ENCODE data around the gene PLPP7. TPM values are rescaled to one million over a fixed set of nuclear protein-coding genes. Genes with fewer than 3 reads are reported as not detected.

PLPP7 gene
- total and polyA plus RNA-seq, 4 donors, result 0.18 to 0.59 (median 0.51) TPM; not detected in 1

DNA sequence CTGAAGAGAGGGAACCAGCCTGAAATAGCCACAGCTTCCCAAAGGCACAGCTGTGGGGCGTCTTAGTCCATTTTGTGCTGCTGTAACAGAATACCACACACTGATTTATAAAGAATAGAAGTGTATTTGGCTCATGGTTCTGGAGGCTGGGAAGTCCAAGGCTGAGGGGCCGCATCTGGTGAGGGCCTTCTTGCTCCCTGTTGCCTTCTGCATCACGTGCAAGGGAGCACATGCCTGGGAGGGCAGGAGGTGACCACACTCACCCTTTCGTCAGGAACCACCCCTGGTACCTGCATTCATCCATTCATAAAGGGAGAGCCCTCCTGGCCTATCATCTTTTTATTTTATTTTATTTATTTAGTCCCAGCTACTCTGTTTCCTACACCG is 10.4 kb downstream of the PLPP7 start (continued):
- TF ChIP-seq, protein P1, sequence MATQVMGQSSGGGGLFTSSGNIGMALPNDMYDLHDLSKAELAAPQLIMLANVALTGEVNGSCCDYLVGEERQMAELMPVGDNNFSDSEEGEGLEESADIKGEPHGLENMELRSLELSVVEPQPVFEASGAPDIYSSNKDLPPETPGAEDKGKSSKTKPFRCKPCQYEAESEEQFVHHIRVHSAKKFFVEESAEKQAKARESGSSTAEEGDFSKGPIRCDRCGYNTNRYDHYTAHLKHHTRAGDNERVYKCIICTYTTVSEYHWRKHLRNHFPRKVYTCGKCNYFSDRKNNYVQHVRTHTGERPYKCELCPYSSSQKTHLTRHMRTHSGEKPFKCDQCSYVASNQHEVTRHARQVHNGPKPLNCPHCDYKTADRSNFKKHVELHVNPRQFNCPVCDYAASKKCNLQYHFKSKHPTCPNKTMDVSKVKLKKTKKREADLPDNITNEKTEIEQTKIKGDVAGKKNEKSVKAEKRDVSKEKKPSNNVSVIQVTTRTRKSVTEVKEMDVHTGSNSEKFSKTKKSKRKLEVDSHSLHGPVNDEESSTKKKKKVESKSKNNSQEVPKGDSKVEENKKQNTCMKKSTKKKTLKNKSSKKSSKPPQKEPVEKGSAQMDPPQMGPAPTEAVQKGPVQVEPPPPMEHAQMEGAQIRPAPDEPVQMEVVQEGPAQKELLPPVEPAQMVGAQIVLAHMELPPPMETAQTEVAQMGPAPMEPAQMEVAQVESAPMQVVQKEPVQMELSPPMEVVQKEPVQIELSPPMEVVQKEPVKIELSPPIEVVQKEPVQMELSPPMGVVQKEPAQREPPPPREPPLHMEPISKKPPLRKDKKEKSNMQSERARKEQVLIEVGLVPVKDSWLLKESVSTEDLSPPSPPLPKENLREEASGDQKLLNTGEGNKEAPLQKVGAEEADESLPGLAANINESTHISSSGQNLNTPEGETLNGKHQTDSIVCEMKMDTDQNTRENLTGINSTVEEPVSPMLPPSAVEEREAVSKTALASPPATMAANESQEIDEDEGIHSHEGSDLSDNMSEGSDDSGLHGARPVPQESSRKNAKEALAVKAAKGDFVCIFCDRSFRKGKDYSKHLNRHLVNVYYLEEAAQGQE (IDR thresholded peaks at IDR 0.05), result no peak
- TF ChIP-seq RXRA (IDR thresholded peaks at IDR 0.05) (no peak), HNF4G (IDR thresholded peaks at IDR 0.05) (no peak), FOXA1 (IDR thresholded peaks at IDR 0.05) (no peak)
- TF ChIP-seq, protein P2, sequence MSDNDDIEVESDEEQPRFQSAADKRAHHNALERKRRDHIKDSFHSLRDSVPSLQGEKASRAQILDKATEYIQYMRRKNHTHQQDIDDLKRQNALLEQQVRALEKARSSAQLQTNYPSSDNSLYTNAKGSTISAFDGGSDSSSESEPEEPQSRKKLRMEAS (IDR thresholded peaks at IDR 0.05), result no peak

- no peaks in the 10 kb centered on the region for H3K4me1 ChIP-seq (ENCODE audit: control insufficient read depth in 4 of 4, insufficient read depth in 4 of 4, low read length in 3 of 4)
- no peaks in the 10 kb centered on the region for H3K36me3 ChIP-seq (ENCODE audit: control insufficient read depth in 4 of 4, insufficient read depth in 3 of 4, low read depth in 1 of 4, low read length in 3 of 4)
- no peak overlapping the region for H3K27ac ChIP-seq (ENCODE audit: low read depth in 1 of 2, low read length in 2 of 2)
- no peaks in the 10 kb centered on the region for H3K27me3 ChIP-seq (ENCODE audit: control insufficient read depth in 4 of 4, insufficient read depth in 4 of 4, low read length in 3 of 4)
- TF ChIP-seq SP1 (IDR thresholded peaks at IDR 0.05) (no peak), GABPA (IDR thresholded peaks at IDR 0.05 in 1 of 2, conservative IDR thresholded peaks at IDR 0.05 in 1 of 2) (no peak), NR2F2 (IDR thresholded peaks at IDR 0.05) (no peak), HNF4A (conservative IDR thresholded peaks at IDR 0.05) (no peak), RAD21 (IDR thresholded peaks at IDR 0.05) (no peak), FOXA1 (IDR thresholded peaks at IDR 0.05) (no peak), JUND (IDR thresholded peaks at IDR 0.05) (no peak)
- TF ChIP-seq, protein P1 (IDR thresholded peaks at IDR 0.05), result no peak
- H3K9me3 ChIP-seq (ENCODE audit: control insufficient read depth in 4 of 4, low read length in 3 of 4), result no peaks in the 10 kb centered on the region
- no peak for DNase-seq (ENCODE audit: low spot score)
- H3K9ac ChIP-seq (ENCODE audit: low read depth in 1 of 2, low read length in 2 of 2), result no peak overlapping the region
- no peak overlapping the region for H3K4me3 ChIP-seq (ENCODE audit: low read depth in 1 of 3, low read length in 3 of 3)
Measured at GRCh38 chr9:131300444-131300843, 10.9 kb downstream of the PLPP7 start.

DNA sequence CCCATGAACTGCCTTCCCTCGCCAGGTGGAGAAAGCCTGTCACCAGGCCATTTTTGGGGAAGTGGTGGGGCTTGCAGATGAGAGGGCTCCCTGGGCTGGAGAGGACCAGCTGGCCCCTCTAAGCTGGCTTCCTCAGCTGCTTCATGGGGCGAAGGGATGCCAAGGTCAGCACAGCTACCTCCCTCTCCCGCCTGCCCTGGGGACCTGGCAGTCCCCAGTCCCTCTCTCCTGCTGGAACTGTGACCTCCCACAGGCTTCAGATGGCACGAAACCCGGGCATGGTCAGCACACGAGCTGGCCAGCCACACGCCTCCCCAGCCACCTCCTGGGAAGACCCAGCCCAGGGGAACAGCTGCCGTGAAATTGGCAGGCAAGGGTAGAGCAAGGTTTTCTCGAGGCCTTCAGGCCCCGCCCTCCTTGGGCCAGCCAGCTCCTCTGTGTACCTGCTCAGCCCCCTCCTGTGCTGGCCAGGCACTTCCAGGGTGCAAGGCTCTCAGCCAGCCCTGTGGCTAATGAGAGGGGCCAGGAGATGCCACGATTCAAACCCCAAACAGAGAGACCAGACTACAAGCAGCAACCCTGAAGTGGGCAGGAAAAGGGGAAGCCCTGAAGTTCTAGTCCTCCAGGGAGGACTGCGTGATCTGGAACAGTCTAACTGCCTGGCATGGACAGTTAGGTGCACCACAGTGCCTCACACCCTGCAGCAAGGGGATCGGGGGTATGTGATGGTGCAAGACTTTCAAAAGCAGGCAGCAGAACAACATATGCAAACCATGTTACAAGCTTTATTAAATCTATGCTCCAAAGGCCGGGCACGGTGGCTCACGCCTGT is 12.9 kb downstream of the PLPP7 start:
- H3K9ac ChIP-seq (ENCODE audit: low read depth in 1 of 2, low read length in 2 of 2), result no peak overlapping the region
- H3K9me3 ChIP-seq (ENCODE audit: control insufficient read depth in 4 of 4, low read length in 3 of 4), result no peaks in the 10 kb centered on the region
- WGBS, result 78% methylated on average over 16 of the region's 16 CpGs
- H3K4me1 ChIP-seq (ENCODE audit: control insufficient read depth in 4 of 4, insufficient read depth in 4 of 4, low read length in 3 of 4), result no peaks in the 10 kb centered on the region
- no peak overlapping the region for H3K27ac ChIP-seq (ENCODE audit: low read depth in 1 of 2, low read length in 2 of 2)
- no peak for DNase-seq (ENCODE audit: low spot score)
- H3K36me3 ChIP-seq (ENCODE audit: control insufficient read depth in 4 of 4, insufficient read depth in 3 of 4, low read depth in 1 of 4, low read length in 3 of 4), result no peaks in the 10 kb centered on the region
- H3K4me3 ChIP-seq (ENCODE audit: low read depth in 1 of 3, low read length in 3 of 3), result no peak overlapping the region
- H3K27me3 ChIP-seq (ENCODE audit: control insufficient read depth in 4 of 4, insufficient read depth in 4 of 4, low read length in 3 of 4), result no peaks in the 10 kb centered on the region
- TF ChIP-seq, protein P1 (IDR thresholded peaks at IDR 0.05), result no peak
- TF ChIP-seq RXRA (IDR thresholded peaks at IDR 0.05) (no peak), GABPA (IDR thresholded peaks at IDR 0.05 in 1 of 2, conservative IDR thresholded peaks at IDR 0.05 in 1 of 2) (no peak), TAF1 (conservative IDR thresholded peaks at IDR 0.05) (no peak), HNF4A (conservative IDR thresholded peaks at IDR 0.05) (no peak), FOXA1 (IDR thresholded peaks at IDR 0.05) (no peak), NR2F2 (IDR thresholded peaks at IDR 0.05) (no peak), HNF4G (IDR thresholded peaks at IDR 0.05) (no peak), YY1 (IDR thresholded peaks at IDR 0.05) (no peak), JUND (IDR thresholded peaks at IDR 0.05) (no peak)
- TF ChIP-seq, protein P3, sequence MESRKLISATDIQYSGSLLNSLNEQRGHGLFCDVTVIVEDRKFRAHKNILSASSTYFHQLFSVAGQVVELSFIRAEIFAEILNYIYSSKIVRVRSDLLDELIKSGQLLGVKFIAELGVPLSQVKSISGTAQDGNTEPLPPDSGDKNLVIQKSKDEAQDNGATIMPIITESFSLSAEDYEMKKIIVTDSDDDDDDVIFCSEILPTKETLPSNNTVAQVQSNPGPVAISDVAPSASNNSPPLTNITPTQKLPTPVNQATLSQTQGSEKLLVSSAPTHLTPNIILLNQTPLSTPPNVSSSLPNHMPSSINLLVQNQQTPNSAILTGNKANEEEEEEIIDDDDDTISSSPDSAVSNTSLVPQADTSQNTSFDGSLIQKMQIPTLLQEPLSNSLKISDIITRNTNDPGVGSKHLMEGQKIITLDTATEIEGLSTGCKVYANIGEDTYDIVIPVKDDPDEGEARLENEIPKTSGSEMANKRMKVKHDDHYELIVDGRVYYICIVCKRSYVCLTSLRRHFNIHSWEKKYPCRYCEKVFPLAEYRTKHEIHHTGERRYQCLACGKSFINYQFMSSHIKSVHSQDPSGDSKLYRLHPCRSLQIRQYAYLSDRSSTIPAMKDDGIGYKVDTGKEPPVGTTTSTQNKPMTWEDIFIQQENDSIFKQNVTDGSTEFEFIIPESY (IDR thresholded peaks at IDR 0.05), result no peak
- TF ChIP-seq, protein P2 (IDR thresholded peaks at IDR 0.05), result no peak

Measured in liver (tissue), 9 donors.